ENCODE results near the gene GPR146. TPM values are rescaled to one million over a fixed set of nuclear protein-coding genes. Genes with fewer than 3 reads are reported as not detected.

The GPR146 gene
- total and polyA plus RNA-seq, 2 of the 13 experiments (the other 11 are each of a cell fraction or from before 2014, with no cell fraction given), result 2.0 to 15.9 TPM

- TF ChIP-seq, protein P1, sequence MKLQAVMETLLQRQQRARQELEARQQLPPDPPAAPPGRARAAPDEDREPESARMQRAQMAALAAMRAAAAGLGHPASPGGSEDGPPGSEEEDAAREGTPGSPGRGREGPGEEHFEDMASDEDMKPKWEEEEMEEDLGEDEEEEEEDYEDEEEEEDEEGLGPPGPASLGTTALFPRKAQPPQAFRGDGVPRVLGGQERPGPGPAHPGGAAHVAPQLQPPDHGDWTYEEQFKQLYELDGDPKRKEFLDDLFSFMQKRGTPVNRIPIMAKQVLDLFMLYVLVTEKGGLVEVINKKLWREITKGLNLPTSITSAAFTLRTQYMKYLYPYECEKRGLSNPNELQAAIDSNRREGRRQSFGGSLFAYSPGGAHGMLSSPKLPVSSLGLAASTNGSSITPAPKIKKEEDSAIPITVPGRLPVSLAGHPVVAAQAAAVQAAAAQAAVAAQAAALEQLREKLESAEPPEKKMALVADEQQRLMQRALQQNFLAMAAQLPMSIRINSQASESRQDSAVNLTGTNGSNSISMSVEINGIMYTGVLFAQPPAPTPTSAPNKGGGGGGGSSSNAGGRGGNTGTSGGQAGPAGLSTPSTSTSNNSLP (IDR thresholded peaks at IDR 0.05; ENCODE audit: low read depth, low read length), result no peak
- TF ChIP-seq BRF2 (CRISPR knock-in tag; IDR thresholded peaks at IDR 0.05) (no peak), MTF1 (CRISPR knock-in tag; IDR thresholded peaks at IDR 0.05) (no peak), CCDC6 (CRISPR knock-in tag; IDR thresholded peaks at IDR 0.05) (no peak), TP53 (CRISPR knock-in tag; conservative IDR thresholded peaks at IDR 0.05) (no peak), ARNT2 (CRISPR knock-in tag; IDR thresholded peaks at IDR 0.05; ENCODE audit: low read depth) (no peak), ZNF780A (CRISPR knock-in tag; IDR thresholded peaks at IDR 0.05) (no peak), ZNF10 (CRISPR knock-in tag; IDR thresholded peaks at IDR 0.05; ENCODE audit: borderline replicate concordance, low read depth) (no peak)
These were observed 54.8 kb downstream of the GPR146 start (continued) for GRCh38 chr7:1099154-1099542.

DNA sequence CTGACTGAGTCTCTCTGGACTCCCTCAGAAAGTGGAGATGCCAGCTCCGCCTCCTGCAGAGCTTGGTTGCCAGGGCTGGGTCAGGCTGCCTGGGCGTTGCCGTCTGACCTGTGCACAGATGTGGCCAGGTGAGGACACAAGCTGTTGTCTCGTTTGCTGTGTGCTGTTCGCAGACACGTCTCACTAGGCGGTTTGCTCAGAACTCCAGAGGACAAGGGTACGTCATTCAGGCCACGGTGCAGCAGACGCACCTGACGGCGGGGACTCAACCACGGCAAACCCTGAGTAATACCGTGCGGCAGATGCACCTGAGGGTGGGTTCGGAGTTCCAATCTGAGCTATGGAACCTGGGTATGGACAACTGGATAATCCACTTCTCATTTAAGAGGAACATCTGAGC is 55.3 kb downstream of the GPR146 start:
- Histone ChIP-seq H4K20me1 (ENCODE audit: insufficient read depth, low read length) (no peaks in the 10 kb centered on the region), H3K4me2 (ENCODE audit: low read depth, low read length) (no peak overlapping the region), H3K4me3 (replicated peaks in 1 of 3; ENCODE audit: insufficient read depth in 1 of 3, low read depth in 2 of 3, low read length in 3 of 3) (no peak overlapping the region), H3K9ac (ENCODE audit: insufficient read depth, low read depth, low read length) (no peak overlapping the region), H3K9me3 (ENCODE audit: low read length) (no peaks in the 10 kb centered on the region), H3K4me1 (ENCODE audit: insufficient read depth, low read length) (peaks cover 54% of the 10 kb centered on the region), H3K27ac (ENCODE audit: extremely low read length, insufficient read depth, low read length) (no peak overlapping the region), H3K36me3 (replicated peaks in 1 of 2; ENCODE audit: control insufficient read depth in 1 of 2, insufficient read depth in 2 of 2, low read length in 2 of 2) (peaks cover 10 to 23% of the 10 kb centered on the region in 2 experiments; a peak in 4 of 5 replicates), H3K79me2 (ENCODE audit: insufficient read depth, low read length) (peaks cover 38% of the 10 kb centered on the region), H2AFZ (ENCODE audit: low read length) (no peak overlapping the region), H3K27me3 (ENCODE audit: control insufficient read depth in 1 of 2, insufficient read depth in 2 of 2, low read length in 2 of 2) (no peaks in the 10 kb centered on the region)
- DNase-seq (ENCODE audit: low spot score), result no peak
- POLR2A ChIA-PET, result interaction anchor here (1.2 kb wide), 1 partner anchor 70 kb away, joined by 3 read pairs; no protein-coding TSS in a partner anchor
- intact Hi-C loops (cut with micrococcal nuclease; ENCODE audit: unreplicated experiment), result no loop called here
- no peak for ATAC-seq
- in situ Hi-C loops (cut with HindIII; ENCODE audit: extremely low pct_ligation_motif_present, low pct_unique_long_range_greater_than_20kb), result no loop called here
- WGBS (ENCODE audit: low lambda C conversion rate), result 97% methylated on average over 16 of the region's 16 CpGs
- FAIRE-seq, result no peak
- CTCF ChIA-PET (ENCODE audit: low intra/inter-chr PET ratio, low total read pairs), result no interaction called here
- no TSS peak for BruUV-seq (replicated peaks)
- TF ChIP-seq EP300 (IDR thresholded peaks at IDR 0.05; ENCODE audit: low read depth in 2 of 2, low read length in 2 of 2), result no peak
- no peak for TF ChIP-seq EP300 (CRISPR knock-in tag; IDR thresholded peaks at IDR 0.05; ENCODE audit: borderline replicate concordance)
- TF ChIP-seq PLRG1 (conservative IDR thresholded peaks at IDR 0.05), result no peak
- no peak for TF ChIP-seq EZH2 (conservative IDR thresholded peaks at IDR 0.05; ENCODE audit: low read depth, low read length)
- TF ChIP-seq NFE2L1 (CRISPR knock-in tag; IDR thresholded peaks at IDR 0.05; ENCODE audit: borderline replicate concordance), result no peak
- TF ChIP-seq, protein P2, sequence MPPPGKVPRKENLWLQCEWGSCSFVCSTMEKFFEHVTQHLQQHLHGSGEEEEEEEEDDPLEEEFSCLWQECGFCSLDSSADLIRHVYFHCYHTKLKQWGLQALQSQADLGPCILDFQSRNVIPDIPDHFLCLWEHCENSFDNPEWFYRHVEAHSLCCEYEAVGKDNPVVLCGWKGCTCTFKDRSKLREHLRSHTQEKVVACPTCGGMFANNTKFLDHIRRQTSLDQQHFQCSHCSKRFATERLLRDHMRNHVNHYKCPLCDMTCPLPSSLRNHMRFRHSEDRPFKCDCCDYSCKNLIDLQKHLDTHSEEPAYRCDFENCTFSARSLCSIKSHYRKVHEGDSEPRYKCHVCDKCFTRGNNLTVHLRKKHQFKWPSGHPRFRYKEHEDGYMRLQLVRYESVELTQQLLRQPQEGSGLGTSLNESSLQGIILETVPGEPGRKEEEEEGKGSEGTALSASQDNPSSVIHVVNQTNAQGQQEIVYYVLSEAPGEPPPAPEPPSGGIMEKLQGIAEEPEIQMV (CRISPR knock-in tag; IDR thresholded peaks at IDR 0.05; ENCODE audit: low read depth), result no peak
- TF ChIP-seq MYNN (CRISPR knock-in tag; IDR thresholded peaks at IDR 0.05; ENCODE audit: low read depth), result no peak
- TF ChIP-seq ZBTB7B (CRISPR knock-in tag; IDR thresholded peaks at IDR 0.05), result no peak
- TF ChIP-seq ZNF772 (CRISPR knock-in tag; IDR thresholded peaks at IDR 0.05), result no peak
- no peak for TF ChIP-seq DPF2 (CRISPR knock-in tag; IDR thresholded peaks at IDR 0.05; ENCODE audit: borderline replicate concordance, low read depth)
- TF ChIP-seq BCL6 (CRISPR knock-in tag; IDR thresholded peaks at IDR 0.05), result no peak
- no peak for TF ChIP-seq ZFP90 (CRISPR knock-in tag; IDR thresholded peaks at IDR 0.05; ENCODE audit: borderline replicate concordance)
- TF ChIP-seq PHF5A (CRISPR knock-in tag; IDR thresholded peaks at IDR 0.05; ENCODE audit: low read depth, unreplicated experiment), result no peak
- no peak for TF ChIP-seq CBX1 (IDR thresholded peaks at IDR 0.05; ENCODE audit: low read depth)

Measured in HepG2 (cell line).